Adrenal gland (tissue), 12 donors: Measurements from ENCODE around the gene TPSB2. TPM values are rescaled to one million over a fixed set of nuclear protein-coding genes. Genes with fewer than 3 reads are reported as not detected.

Experiments
- DNase-seq, 7 donors: peaks; one replicate each; pipeline ENCODE4 v3.0.0-alpha.2; 2019 to 2020
- H3K27ac ChIP-seq, 5 donors: fragments of 200-600 bp; sonication (generic) in 4 of 5; 1 replicate in 3 of 5; 2 replicates in 2 of 5; pipeline versions ENCODE4 v1.5.1 to v1.8.0; 2016 to 2020; ENCODE audit warnings: mild to moderate bottlenecking in 1 of 5
- H3K27me3 ChIP-seq: fragments of 200-600 bp; 2 replicates; pipeline ENCODE4 v1.8.0; 2021
- H3K36me3 ChIP-seq, 2 donors: fragments of 200-600 bp; replicated peaks in 1 of 2; 1 replicate in 1 of 2; 2 replicates in 1 of 2; pipeline versions ENCODE4 v1.5.1 to v1.8.0; 2018 to 2022
- H3K4me1 ChIP-seq, 2 donors: fragments of 200-600 bp; replicated peaks in 1 of 2; 1 replicate in 1 of 2; 2 replicates in 1 of 2; pipeline versions ENCODE4 v1.5.1 to v1.8.0; 2018 to 2021
- H3K4me3 ChIP-seq, 4 donors: fragments of 200-600 bp; sonication (generic) in 3 of 4; one replicate each; pipeline ENCODE4 v1.5.1; 2016 to 2018
- H3K9me3 ChIP-seq, 3 donors: fragments of 200-600 bp; sonication (generic) in 1 of 3; replicated peaks in 1 of 3; 1 replicate in 2 of 3; 2 replicates in 1 of 3; pipeline versions ENCODE4 v1.5.1 to v1.8.0; 2016 to 2021
- POLR2A ChIP-seq, 2 donors: fragments of 450-650 bp; IDR thresholded peaks; one replicate each; pipeline ENCODE4 v1.6.1; 2017; ENCODE audit warnings: antibody characterized with exemption in 2 of 2, mild to moderate bottlenecking in 2 of 2, moderate library complexity in 1 of 2
- WGBS, 4 donors: extraction: QIAGEN DNeasy Blood & Tissue Kit in 2 of 4; methylation state at CpG; one replicate each; pipeline versions ENCODE4 v1.1.5 to v1.1.7; 2013 to 2017; 5-methylcytosine and 5-hydroxymethylcytosine counted together
- intact Hi-C, 2 donors: fragments of 100-400 bp; cut with DNase I; formaldehyde crosslinking; loops; one replicate each; pipeline versions ENCODE4 v1.14.1 to v1.15.0; 2022 to 2023
- polyA plus RNA-seq, 3 donors: library from polyadenylated mRNA; stranded (reverse); fragments of 200-250 nt in 2 of 3; fragments of 350-450 nt in 1 of 3; fragmentation: Illumina TruSeq in 1 of 3; extraction: RNeasy Lipid Tissue Mini Kit (QIAGEN cat#74804) in 1 of 3; gene quantifications; one replicate each; pipeline ENCODE4 v1.2.3, GENCODE V29; 2013 to 2014
- total RNA-seq, 9 donors: library from RNA; depleted of rRNA in 4 of 9; stranded (reverse); fragments of >200 nt in 4 of 9; fragments of 120-200 nt in 1 of 9; fragmentation: NEBNext Ultra II Directional in 1 of 9; extraction: Animal tissue kit (Norgen Biotek cat#: 25700) in 1 of 9; gene quantifications; one replicate each; pipeline versions ENCODE4 v1.1.0 to v1.2.4, GENCODE V29; 2013 to 2023
- TF ChIP-seq, protein P1 (sequence below), 6 experiments: fragments of 450-650 bp in 4 of 6; fragments of 200-600 bp in 2 of 6; sonication (generic) in 1 of 6; IDR thresholded peaks; 1 replicate in 5 of 6; 2 replicates in 1 of 6; pipeline versions ENCODE4 v1.5.1 to v1.8.0; 2016 to 2021; ENCODE audit warnings: antibody characterized with exemption in 6 of 6, mild to moderate bottlenecking in 2 of 6, moderate library complexity in 1 of 6
- donor health status: healthy with polysubstance abuse.
- donor health status: Bipolar disorder and iron deficiency.
- donor health status: DM: yes; HTN: yes; CAD: no.
- donor health status: DM: no; HTN: no; CAD: no.
- donor health status: DM: no; HTN: no; CAD: no.
- donor health status: DM: yes; HTN: yes; CAD: no.

The TPSB2 gene
- total and polyA plus RNA-seq, 12 donors = 0.32 to 6.6 (median 0.78) TPM; not detected in 5

DNA sequence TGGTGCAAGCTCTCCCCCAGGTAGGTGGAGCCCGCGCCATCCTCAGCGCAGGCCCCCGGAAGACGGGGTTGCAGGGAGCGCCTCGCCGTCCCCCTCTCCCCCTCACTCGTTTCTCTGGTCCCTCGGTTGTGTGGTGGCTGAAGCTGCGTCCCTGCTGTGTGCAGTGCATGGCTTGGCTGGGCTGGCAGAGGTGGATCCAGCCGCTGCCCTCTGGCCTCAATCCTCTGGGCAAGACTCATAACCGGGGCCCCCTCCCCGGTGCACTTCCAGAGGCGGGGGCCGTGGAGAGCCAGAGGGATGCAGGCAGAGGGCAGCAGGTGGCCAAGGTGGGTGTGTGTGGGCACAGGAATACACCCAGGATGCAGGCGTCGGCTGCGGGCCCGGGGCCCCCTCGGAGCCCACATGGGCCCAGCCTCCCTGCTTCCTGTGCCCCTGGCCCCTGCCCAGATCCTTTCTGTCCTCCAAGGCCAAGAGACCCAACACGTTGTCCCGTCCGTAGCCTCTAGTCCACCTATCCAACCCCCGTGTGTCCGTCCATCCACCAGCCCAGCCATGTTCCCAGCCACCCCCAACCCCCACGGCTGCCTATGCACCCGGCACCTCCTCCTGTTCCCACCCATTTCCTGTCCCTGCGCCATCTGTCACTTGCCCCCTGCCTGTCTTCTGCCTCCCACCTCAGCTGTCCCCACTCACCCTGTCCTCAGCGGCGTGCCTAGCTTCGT is 14.2 kb downstream of the TPSB2 start:
- Histone ChIP-seq H3K4me1 (no peaks in the 10 kb centered on the region), H3K36me3 (peaks cover 0 to 25% of the 10 kb centered on the region in 2 donors), H3K9me3 (no peaks in the 10 kb centered on the region), H3K27me3 (no peaks in the 10 kb centered on the region), H3K27ac (no peak overlapping the region), H3K4me3 (no peak overlapping the region)
- no peak for DNase-seq
- TF ChIP-seq POLR2A (IDR thresholded peaks at IDR 0.05) = no peak
- TF ChIP-seq, protein P1, sequence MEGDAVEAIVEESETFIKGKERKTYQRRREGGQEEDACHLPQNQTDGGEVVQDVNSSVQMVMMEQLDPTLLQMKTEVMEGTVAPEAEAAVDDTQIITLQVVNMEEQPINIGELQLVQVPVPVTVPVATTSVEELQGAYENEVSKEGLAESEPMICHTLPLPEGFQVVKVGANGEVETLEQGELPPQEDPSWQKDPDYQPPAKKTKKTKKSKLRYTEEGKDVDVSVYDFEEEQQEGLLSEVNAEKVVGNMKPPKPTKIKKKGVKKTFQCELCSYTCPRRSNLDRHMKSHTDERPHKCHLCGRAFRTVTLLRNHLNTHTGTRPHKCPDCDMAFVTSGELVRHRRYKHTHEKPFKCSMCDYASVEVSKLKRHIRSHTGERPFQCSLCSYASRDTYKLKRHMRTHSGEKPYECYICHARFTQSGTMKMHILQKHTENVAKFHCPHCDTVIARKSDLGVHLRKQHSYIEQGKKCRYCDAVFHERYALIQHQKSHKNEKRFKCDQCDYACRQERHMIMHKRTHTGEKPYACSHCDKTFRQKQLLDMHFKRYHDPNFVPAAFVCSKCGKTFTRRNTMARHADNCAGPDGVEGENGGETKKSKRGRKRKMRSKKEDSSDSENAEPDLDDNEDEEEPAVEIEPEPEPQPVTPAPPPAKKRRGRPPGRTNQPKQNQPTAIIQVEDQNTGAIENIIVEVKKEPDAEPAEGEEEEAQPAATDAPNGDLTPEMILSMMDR (IDR thresholded peaks at IDR 0.05) = no peak
- WGBS, 4 donors = 76 to 87% (median 80%) methylated on average over 12 to 32 of the region's 32 CpGs
- intact Hi-C loops = no loop called here

DNA sequence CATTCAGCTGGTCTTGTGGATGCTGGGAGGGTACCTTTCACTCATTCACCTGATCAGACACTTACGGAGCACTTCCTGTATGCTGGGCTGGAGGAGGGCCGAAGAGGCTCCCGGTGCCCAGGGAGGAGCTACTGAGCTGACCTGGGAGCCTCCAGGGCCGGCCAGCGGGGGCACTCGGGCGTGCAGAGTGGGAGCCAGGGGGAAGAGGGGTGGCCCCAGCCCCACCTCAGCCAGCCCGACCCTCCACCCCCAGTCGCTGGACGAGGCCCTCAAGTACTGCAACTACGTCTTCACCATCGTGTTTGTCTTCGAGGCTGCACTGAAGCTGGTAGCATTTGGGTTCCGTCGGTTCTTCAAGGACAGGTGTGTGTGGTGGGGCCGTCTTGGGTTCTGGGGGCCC is 15.3 kb downstream of the TPSB2 start:
- Histone ChIP-seq H3K9me3 (no peaks in the 10 kb centered on the region), H3K27me3 (no peaks in the 10 kb centered on the region), H3K27ac (no peak overlapping the region), H3K4me1 (no peaks in the 10 kb centered on the region), H3K36me3 (peaks cover 0 to 29% of the 10 kb centered on the region in 2 donors), H3K4me3 (no peak overlapping the region)
- 82 to 84% (median 84%) methylated on average over 10 to 16 of the region's 16 CpGs; no CpG with 5 or more reads in 1 of the 4 donors for WGBS, 4 donors
- intact Hi-C loops = no loop called here
- no peak for DNase-seq
- TF ChIP-seq POLR2A (IDR thresholded peaks at IDR 0.05) = no peak
- TF ChIP-seq, protein P1 (IDR thresholded peaks at IDR 0.05) = no peak

DNA sequence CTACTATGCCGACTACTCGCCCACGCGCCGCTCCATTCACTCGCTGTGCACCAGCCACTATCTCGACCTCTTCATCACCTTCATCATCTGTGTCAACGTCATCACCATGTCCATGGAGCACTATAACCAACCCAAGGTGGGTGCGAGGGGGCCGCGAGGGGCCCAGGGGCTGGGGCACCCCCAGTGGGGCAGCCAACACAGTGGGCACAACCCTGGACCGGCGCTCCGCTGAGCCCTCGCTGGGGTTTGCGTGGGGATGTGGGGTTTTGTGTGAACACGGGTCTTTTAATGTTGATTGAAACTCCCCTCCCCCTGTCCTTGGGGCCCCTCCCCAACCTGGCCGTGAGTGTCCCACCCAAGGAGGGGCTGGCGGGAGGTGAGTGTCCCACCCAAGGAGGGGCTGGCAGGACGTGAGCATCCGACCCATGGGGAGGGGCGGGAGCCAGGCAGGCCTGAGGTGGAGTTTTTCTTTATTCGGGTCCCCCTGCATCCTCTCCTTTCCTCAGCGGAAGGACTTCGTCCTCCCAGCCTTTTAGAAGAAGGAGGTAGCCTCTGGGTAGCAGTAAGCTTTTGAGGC is 16.1 kb downstream of the TPSB2 start:
- H3K9me3 ChIP-seq = no peaks in the 10 kb centered on the region
- intact Hi-C loops = no loop called here
- peaks cover 0 to 29% of the 10 kb centered on the region in 2 donors for H3K36me3 ChIP-seq
- H3K27ac ChIP-seq = no peak overlapping the region
- 84 to 96% (median 86%) methylated on average over 13 to 25 of the region's 25 CpGs for WGBS, 4 donors
- H3K4me1 ChIP-seq = no peaks in the 10 kb centered on the region
- H3K27me3 ChIP-seq = no peaks in the 10 kb centered on the region
- no peak for DNase-seq
- TF ChIP-seq POLR2A (IDR thresholded peaks at IDR 0.05) = no peak
- TF ChIP-seq, protein P1 (IDR thresholded peaks at IDR 0.05) = no peak
- no peak overlapping the region for H3K4me3 ChIP-seq

DNA sequence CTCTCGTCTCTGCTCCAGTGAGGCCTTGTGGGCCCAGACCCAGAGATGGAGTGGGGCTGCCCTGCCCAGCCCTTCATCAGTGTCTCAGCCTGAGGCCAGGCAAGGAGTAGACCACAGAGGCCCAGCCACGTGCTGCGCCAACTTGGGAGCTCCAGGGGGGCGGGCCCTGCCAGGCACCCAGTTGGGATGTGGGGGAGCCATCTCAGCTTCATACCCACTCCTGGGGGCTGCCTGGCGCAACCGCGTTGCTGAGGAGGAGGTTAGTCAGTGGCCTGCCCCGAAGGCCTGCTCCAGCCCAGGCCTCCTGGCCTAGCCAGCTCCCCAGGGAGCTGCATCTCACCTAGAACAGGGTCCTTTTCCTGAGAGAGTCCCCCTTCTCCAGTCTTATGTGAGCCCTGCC is 16.8 kb downstream of the TPSB2 start:
- intact Hi-C loops = no loop called here
- 57 to 89% (median 82%) methylated on average over 2 to 8 of the region's 8 CpGs; no CpG with 5 or more reads in 1 of the 4 donors for WGBS, 4 donors
- Histone ChIP-seq H3K4me3 (no peak overlapping the region), H3K9me3 (no peaks in the 10 kb centered on the region), H3K27me3 (no peaks in the 10 kb centered on the region), H3K4me1 (no peaks in the 10 kb centered on the region), H3K27ac (no peak overlapping the region), H3K36me3 (peaks cover 0 to 29% of the 10 kb centered on the region in 2 donors)
- TF ChIP-seq POLR2A (IDR thresholded peaks at IDR 0.05) = no peak
- TF ChIP-seq, protein P1 (IDR thresholded peaks at IDR 0.05) = no peak
- no peak for DNase-seq
